Stimulated activated CD4-positive, alpha-beta T cell treated with anti-CD3 and anti-CD28 coated beads, Interleukin-1b, Interleukin-23, amount 100 ng/mL, for 1 hour (primary cell): ENCODE data around the gene SNRNP27.

Experiments
- DNase-seq, 2 donors: peaks; one replicate each; pipeline ENCODE4 v3.0.0-alpha.2; 2020; ENCODE audit warnings: low read depth in 2 of 2

Gene SNRNP27

GRCh38 chr2:69916106-69916505 is 22.4 kb downstream of the SNRNP27 start:
- DNase-seq = no peak

GRCh38 chr2:69917852-69918251 is 24.1 kb downstream of the SNRNP27 start:
- DNase-seq = no peak

DNA sequence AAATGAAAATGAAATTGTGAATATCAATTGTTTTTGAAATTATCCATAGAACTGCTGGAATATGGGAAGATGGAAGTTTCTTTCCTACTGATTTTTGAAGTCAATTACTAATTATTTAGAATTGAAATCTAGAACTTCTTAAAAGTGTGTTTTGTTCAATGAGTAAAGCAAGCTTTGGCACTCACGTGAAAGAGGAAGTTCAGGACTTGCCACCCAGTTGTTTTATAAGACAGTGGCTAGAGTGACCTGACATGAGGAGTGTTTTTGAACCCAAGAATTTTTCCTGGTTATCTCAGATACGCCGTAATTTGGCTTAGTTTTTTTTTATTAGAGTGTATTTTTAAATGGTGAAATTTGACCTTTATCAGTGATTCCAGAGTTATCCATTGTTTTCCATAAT is 24.6 kb downstream of the SNRNP27 start:
- DNase-seq = no peak

- no peak for DNase-seq
Observed at GRCh38 chr2:69923116-69923515, 29.4 kb downstream of the SNRNP27 start.

GRCh38 chr2:69926849-69927515 is 33.2 kb downstream of the SNRNP27 start:
- no peak for DNase-seq

- no peak for DNase-seq
Observed at GRCh38 chr2:69931832-69932595, 38.3 kb downstream of the SNRNP27 start.

- DNase-seq = no peak
Observed at GRCh38 chr2:69932596-69932922, 38.8 kb downstream of the SNRNP27 start.

GRCh38 chr2:69933254-69933828 is 39.6 kb downstream of the SNRNP27 start:
- DNase-seq = no peak

GRCh38 chr2:69933839-69934613 is 40.3 kb downstream of the SNRNP27 start:
- DNase-seq = no peak

GRCh38 chr2:69934614-69934908 is 40.8 kb downstream of the SNRNP27 start:
- no peak for DNase-seq

- DNase-seq = no peak
Observed at GRCh38 chr2:69935011-69935410, 41.3 kb downstream of the SNRNP27 start.

DNA sequence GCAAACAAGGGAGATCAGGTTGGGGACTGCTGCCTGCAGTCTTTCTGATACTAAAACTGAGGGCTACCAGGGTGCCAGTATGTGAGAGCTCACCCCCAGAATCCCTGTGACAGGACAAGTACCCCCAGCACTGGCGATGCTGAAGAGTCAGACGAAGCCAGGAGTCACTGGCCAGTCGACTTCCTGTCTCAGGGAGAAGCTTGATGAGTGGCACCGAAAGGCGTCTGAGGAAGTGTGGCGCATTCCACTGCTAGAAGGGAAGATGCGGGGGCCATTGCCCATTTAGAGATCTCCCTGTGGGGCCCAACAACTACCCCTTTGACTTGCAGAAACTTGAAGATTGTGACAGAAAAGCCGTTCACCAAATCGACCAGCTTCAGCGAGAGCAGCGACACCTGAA is 43.1 kb downstream of the SNRNP27 start:
- DNase-seq = no peak

DNA sequence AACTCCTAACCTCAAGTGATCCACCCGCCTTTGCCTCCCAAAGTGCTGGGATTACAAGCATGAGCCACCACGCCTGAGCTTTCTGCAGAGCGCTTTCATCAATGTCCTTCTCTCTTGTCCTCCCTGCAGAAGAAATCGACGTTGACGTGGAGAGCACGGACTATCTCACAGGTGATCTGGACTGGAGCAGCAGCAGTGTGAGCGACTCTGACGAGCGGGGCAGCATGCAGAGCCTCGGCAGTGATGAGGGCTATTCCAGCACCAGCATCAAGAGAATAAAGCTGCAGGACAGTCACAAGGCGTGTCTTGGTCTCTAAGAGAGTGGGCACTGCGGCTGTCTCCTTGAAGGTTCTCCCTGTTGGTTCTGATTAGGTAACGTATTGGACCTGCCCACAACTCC is 44.2 kb downstream of the SNRNP27 start:
- no peak for DNase-seq

GRCh38 chr2:69939722-69940121 is 46.0 kb downstream of the SNRNP27 start:
- no peak for DNase-seq

DNA sequence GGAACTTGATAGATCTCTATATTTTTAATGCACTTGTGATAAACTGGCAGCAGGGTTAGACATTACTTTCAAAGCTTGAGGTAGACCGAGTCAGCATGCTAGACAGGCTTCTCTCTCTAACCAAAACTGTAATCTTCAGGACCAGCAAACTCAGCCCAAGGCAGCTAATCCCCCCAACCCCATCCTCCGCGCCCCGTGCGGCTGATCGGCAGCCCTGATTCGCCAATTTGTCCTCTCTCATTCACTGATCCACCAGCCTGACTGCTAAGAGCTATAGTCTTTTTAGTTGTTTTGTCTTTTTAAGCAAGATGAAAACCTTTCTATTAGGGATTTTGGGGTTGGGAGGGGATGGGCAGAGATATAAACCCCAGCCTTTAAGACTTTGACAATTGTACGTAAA is 46.9 kb downstream of the SNRNP27 start:
- no peak for DNase-seq

GRCh38 chr2:69943000-69943842 is 49.5 kb downstream of the SNRNP27 start:
- no peak for DNase-seq

- no peak for DNase-seq
Observed at GRCh38 chr2:69943843-69944525, 50.2 kb downstream of the SNRNP27 start.

- DNase-seq = no peak
Observed at GRCh38 chr2:69944756-69945155, 51.0 kb downstream of the SNRNP27 start.

GRCh38 chr2:69945441-69945840 is 51.7 kb downstream of the SNRNP27 start:
- no peak for DNase-seq

DNA sequence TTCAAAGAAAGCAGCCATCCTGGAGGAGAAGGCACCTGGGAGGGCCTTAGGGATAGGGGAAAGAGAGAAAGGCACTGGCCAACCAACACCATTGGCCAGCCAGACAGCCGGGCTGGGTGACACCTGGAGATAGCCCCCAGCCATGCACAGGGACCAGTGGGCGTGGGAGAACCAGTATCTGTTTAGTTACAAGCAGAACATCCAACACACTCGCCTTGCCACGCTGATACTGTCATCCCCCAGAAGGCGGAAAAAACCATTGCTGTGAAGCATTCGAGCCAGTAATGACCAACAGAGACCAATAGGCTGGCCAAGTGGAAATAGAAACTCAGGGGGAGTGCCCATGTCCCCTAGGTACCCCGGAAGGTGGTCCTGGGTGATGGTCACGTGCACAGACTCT is 52.2 kb downstream of the SNRNP27 start:
- DNase-seq = no peak
